ENCODE results near the gene ATP8A2. TPM values are rescaled to one million over a fixed set of nuclear protein-coding genes. Genes with fewer than 3 reads are reported as not detected.

The ATP8A2 gene
- total RNA-seq, 2 donors from 2014 or later: 0.08 to 0.19 TPM

GRCh38 chr13:25453850-25454365 lies 82.1 kb downstream of the ATP8A2 start:
- no peak for DNase-seq (ENCODE audit: low spot score)
- no peaks in the 10 kb centered on the region for H3K27me3 ChIP-seq
- no peaks in the 10 kb centered on the region for H3K4me1 ChIP-seq
- no peak overlapping the region for H3K27ac ChIP-seq
- H3K36me3 ChIP-seq: no peaks in the 10 kb centered on the region
- H3K9me3 ChIP-seq: no peaks in the 10 kb centered on the region
- TF ChIP-seq CTCF (IDR thresholded peaks at IDR 0.05): no peak
- H3K4me3 ChIP-seq: no peak overlapping the region

GRCh38 chr13:25455146-25455545 lies 83.4 kb downstream of the ATP8A2 start:
- Histone ChIP-seq H3K27me3 (no peaks in the 10 kb centered on the region), H3K9me3 (no peaks in the 10 kb centered on the region), H3K27ac (no peak overlapping the region), H3K4me1 (no peaks in the 10 kb centered on the region), H3K36me3 (no peaks in the 10 kb centered on the region), H3K4me3 (no peak overlapping the region)
- no peak for TF ChIP-seq CTCF (IDR thresholded peaks at IDR 0.05)
- no peak for DNase-seq (ENCODE audit: low spot score)

GRCh38 chr13:25457566-25457965 lies 85.8 kb downstream of the ATP8A2 start:
- no peak overlapping the region for H3K4me3 ChIP-seq
- H3K36me3 ChIP-seq: no peaks in the 10 kb centered on the region
- no peaks in the 10 kb centered on the region for H3K9me3 ChIP-seq
- TF ChIP-seq CTCF (IDR thresholded peaks at IDR 0.05): no peak
- H3K27ac ChIP-seq: no peak overlapping the region
- no peaks in the 10 kb centered on the region for H3K4me1 ChIP-seq
- H3K27me3 ChIP-seq: no peaks in the 10 kb centered on the region
- no peak for DNase-seq (ENCODE audit: low spot score)

GRCh38 chr13:25462301-25463125 lies 90.7 kb downstream of the ATP8A2 start:
- no peaks in the 10 kb centered on the region for H3K36me3 ChIP-seq

GRCh38 chr13:25463496-25463895 lies 91.7 kb downstream of the ATP8A2 start:
- Histone ChIP-seq H3K4me1 (no peaks in the 10 kb centered on the region), H3K36me3 (no peaks in the 10 kb centered on the region), H3K27me3 (no peaks in the 10 kb centered on the region), H3K9me3 (no peaks in the 10 kb centered on the region), H3K4me3 (no peak overlapping the region), H3K27ac (no peak overlapping the region)
- no peak for DNase-seq (ENCODE audit: low spot score)
- TF ChIP-seq CTCF (IDR thresholded peaks at IDR 0.05): no peak

More at GRCh38 chr13:25462301-25463125, 90.7 kb downstream of the ATP8A2 start:
- H3K4me3 ChIP-seq: no peak overlapping the region
- H3K9me3 ChIP-seq: no peaks in the 10 kb centered on the region
- no peak overlapping the region for H3K27ac ChIP-seq
- no peaks in the 10 kb centered on the region for H3K4me1 ChIP-seq
- H3K27me3 ChIP-seq: no peaks in the 10 kb centered on the region
- DNase-seq (ENCODE audit: low spot score): no peak
- TF ChIP-seq CTCF (IDR thresholded peaks at IDR 0.05): no peak
